K562 (cell line): ENCODE measurements around the gene GPR108. TPM values are rescaled to one million over a fixed set of nuclear protein-coding genes. Genes with fewer than 3 reads are reported as not detected.
A peak's percentile ranks its signal among the peaks of the same experiment; 100 is the strongest.

Source experiments
- ETV5 ChIP-seq: sonication (generic); formaldehyde crosslinking; IDR thresholded peaks from 2 replicates; pipeline ENCODE4 v1.4.0; 2020; ENCODE audit warnings: low read depth, mild to moderate bottlenecking, missing genetic modification reagents
- GATA2 ChIP-seq: sonication (generic); formaldehyde crosslinking; IDR thresholded peaks from 2 replicates; pipeline ENCODE4 v1.4.0; 2020; ENCODE audit warnings: mild to moderate bottlenecking, missing genetic modification reagents
- KDM5B ChIP-seq: fragments of 200-600 bp; sonication (generic); IDR thresholded peaks from 2 replicates; pipeline ENCODE4 v1.6.1; 2012; ENCODE audit warnings: low read depth, mild to moderate bottlenecking, moderate library complexity, low read length, control low read depth, inconsistent platforms; ENCODE audit not compliant: insufficient replicate concordance
- MNT ChIP-seq, 2 experiments: fragments of 450-650 bp; conservative IDR thresholded peaks; 2 replicates each; pipeline ENCODE4 v1.6.1; 2017; ENCODE audit warnings: mild to moderate bottlenecking in 2 of 2, moderate library complexity in 2 of 2
- NR2C1 ChIP-seq, 2 experiments: fragments of 450-650 bp; IDR thresholded peaks; 2 replicates each; pipeline ENCODE4 v1.6.1; 2017; ENCODE audit warnings: mild to moderate bottlenecking in 2 of 2, antibody characterized with exemption in 1 of 2, inconsistent platforms in 1 of 2, missing compliant biosample characterization in 1 of 2, missing genetic modification characterization in 1 of 2
- NRF1 ChIP-seq, 2 experiments: fragments of 450-650 bp; IDR thresholded peaks in 1 of 2; conservative IDR thresholded peaks in 1 of 2; 2 replicates each; pipeline ENCODE4 v1.6.1; 2014; ENCODE audit warnings: mild to moderate bottlenecking in 2 of 2
- TRIM28 ChIP-seq: fragments of 450-650 bp; IDR thresholded peaks from 2 replicates; pipeline ENCODE4 v1.6.1; 2017
- ZNF263 ChIP-seq: sonication (generic); formaldehyde crosslinking; IDR thresholded peaks from 2 replicates; pipeline ENCODE4 v1.8.0; 2022; ENCODE audit warnings: mild to moderate bottlenecking, missing genetic modification reagents, borderline replicate concordance
- ZNF3 ChIP-seq: fragments of 250-450 bp; sonication (Bioruptor Pico); IDR thresholded peaks from 2 replicates; pipeline ENCODE4 v1.5.0; 2021; ENCODE audit warnings: mild to moderate bottlenecking, moderate library complexity
- ZNF324 ChIP-seq: fragments of 250-450 bp; sonication (Bioruptor Pico); IDR thresholded peaks from 2 replicates; pipeline ENCODE4 v1.4.0; 2020; ENCODE audit warnings: mild to moderate bottlenecking
- ZNF431 ChIP-seq: sonication (generic); formaldehyde crosslinking; IDR thresholded peaks from 2 replicates; pipeline ENCODE4 v1.8.0; 2022; ENCODE audit warnings: mild to moderate bottlenecking, missing genetic modification reagents
- polyA plus RNA-seq, 8 experiments: library from polyadenylated mRNA; depleted of rRNA in 4 of 8; stranded (reverse) in 5 of 8; unstranded in 3 of 8; fragments of >200 nt; fragmentation: Nextera tagmentation in 2 of 8; fragmentation: Illumina TruSeq in 1 of 8; extraction: Ambion mirVana in 2 of 8; extraction: Trizol in 1 of 8; gene quantifications; 2 replicates each; pipeline versions ENCODE4 v1.2.1 to v1.2.3, GENCODE V29; 2011 to 2014; ENCODE audit warnings: inconsistent platforms in 1 of 8, missing spikeins in 1 of 8
- total RNA-seq, 7 experiments: library from RNA; depleted of rRNA in 6 of 7; stranded (reverse); fragments of >200 nt in 6 of 7; fragmentation: Illumina TruSeq in 2 of 7; extraction: Trizol in 2 of 7; gene quantifications; 2 replicates each; pipeline versions ENCODE4 v1.2.1 to v1.2.3, GENCODE V29; 2011 to 2021; ENCODE audit warnings: low replicate concordance in 1 of 7
- TF ChIP-seq, protein P1 (sequence below): sonication (generic); formaldehyde crosslinking; IDR thresholded peaks from 2 replicates; pipeline ENCODE4 v1.8.0; 2022; ENCODE audit warnings: mild to moderate bottlenecking, missing genetic modification reagents
- TF ChIP-seq, protein P2 (sequence below), 2 experiments: IDR thresholded peaks; 2 replicates each; pipeline ENCODE4 v1.6.1; 2012; ENCODE audit warnings: improper control_type of control experiment in 2 of 2, low read depth in 2 of 2, low read length in 2 of 2, borderline replicate concordance in 1 of 2

Gene GPR108
- total and polyA plus RNA-seq, 9 of the 15 experiments (the other 6 are each of a cell fraction or from before 2014, with no cell fraction given), result 2.4 to 33.2 (median 24.4) TPM

DNA sequence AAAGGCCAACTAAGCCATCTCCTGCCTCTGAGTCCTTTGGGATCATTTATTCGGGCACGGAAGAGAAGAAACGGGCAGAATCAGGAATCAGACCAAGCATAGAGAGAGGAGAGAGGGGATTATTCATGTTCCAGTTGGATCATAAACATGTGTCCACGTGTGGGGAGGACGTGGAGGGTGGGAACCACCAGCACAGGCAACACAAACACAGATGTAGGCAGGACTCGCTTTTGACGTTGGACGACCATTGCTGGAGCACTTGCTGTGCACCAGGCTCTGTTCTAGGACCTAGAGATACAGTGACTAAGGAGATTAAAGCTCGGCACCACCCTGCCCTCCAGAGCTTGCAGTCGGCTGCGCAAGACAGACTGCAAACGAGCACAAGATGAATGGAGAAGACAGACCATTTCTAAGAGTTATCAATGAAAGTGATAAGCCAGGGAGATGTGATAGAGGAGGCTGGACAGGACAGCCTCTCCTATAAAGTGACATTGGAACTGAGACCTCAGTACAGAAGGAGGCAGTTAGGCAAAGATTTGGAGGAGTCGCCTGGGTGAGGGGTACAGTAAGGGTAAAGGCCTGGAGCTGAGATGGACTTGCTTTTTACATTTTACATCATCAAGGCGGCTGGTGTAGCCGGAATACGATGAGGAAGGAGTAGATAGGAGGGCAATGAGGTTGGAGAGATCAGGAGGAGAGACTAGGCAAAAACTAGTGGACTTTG is 29.1 kb upstream of the GPR108 start (continued):
- TF ChIP-seq TRIM28 (peak; percentile 69; the same call in 1 of the 2 replicates), NR2C1 (IDR thresholded peaks at IDR 0.05) (peak; percentile 72), NR2C1 (tag; IDR thresholded peaks at IDR 0.05) (peak; percentile 66), ZNF263 (CRISPR knock-in tag) (peak; percentile 70), ZNF3 (CRISPR knock-in tag) (peak; percentile 28; the same call in 1 of the 2 replicates), MNT (conservative IDR thresholded peaks at IDR 0.05) (peak in 1 of 2 experiments; percentile 45; a peak in 2 of 4 replicates), NRF1 (conservative IDR thresholded peaks at IDR 0.05 in 1 of 2, IDR thresholded peaks at IDR 0.05 in 1 of 2) (peak; percentile 72 to 77), ETV5 (no peak), ZNF324 (no peak), ZNF431 (CRISPR knock-in tag) (0 out of 2 replicates have a peak, but pooled peaks have one; percentile 2), KDM5B (peak; percentile 21), GATA2 (CRISPR knock-in tag) (0 out of 2 replicates have a peak, but pooled peaks have one; percentile 24)
- TF ChIP-seq, protein P1, sequence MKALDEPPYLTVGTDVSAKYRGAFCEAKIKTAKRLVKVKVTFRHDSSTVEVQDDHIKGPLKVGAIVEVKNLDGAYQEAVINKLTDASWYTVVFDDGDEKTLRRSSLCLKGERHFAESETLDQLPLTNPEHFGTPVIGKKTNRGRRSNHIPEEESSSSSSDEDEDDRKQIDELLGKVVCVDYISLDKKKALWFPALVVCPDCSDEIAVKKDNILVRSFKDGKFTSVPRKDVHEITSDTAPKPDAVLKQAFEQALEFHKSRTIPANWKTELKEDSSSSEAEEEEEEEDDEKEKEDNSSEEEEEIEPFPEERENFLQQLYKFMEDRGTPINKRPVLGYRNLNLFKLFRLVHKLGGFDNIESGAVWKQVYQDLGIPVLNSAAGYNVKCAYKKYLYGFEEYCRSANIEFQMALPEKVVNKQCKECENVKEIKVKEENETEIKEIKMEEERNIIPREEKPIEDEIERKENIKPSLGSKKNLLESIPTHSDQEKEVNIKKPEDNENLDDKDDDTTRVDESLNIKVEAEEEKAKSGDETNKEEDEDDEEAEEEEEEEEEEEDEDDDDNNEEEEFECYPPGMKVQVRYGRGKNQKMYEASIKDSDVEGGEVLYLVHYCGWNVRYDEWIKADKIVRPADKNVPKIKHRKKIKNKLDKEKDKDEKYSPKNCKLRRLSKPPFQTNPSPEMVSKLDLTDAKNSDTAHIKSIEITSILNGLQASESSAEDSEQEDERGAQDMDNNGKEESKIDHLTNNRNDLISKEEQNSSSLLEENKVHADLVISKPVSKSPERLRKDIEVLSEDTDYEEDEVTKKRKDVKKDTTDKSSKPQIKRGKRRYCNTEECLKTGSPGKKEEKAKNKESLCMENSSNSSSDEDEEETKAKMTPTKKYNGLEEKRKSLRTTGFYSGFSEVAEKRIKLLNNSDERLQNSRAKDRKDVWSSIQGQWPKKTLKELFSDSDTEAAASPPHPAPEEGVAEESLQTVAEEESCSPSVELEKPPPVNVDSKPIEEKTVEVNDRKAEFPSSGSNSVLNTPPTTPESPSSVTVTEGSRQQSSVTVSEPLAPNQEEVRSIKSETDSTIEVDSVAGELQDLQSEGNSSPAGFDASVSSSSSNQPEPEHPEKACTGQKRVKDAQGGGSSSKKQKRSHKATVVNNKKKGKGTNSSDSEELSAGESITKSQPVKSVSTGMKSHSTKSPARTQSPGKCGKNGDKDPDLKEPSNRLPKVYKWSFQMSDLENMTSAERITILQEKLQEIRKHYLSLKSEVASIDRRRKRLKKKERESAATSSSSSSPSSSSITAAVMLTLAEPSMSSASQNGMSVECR (CRISPR knock-in tag), result peak; percentile 38; the same call in 1 of the 2 replicates
- TF ChIP-seq, protein P2, sequence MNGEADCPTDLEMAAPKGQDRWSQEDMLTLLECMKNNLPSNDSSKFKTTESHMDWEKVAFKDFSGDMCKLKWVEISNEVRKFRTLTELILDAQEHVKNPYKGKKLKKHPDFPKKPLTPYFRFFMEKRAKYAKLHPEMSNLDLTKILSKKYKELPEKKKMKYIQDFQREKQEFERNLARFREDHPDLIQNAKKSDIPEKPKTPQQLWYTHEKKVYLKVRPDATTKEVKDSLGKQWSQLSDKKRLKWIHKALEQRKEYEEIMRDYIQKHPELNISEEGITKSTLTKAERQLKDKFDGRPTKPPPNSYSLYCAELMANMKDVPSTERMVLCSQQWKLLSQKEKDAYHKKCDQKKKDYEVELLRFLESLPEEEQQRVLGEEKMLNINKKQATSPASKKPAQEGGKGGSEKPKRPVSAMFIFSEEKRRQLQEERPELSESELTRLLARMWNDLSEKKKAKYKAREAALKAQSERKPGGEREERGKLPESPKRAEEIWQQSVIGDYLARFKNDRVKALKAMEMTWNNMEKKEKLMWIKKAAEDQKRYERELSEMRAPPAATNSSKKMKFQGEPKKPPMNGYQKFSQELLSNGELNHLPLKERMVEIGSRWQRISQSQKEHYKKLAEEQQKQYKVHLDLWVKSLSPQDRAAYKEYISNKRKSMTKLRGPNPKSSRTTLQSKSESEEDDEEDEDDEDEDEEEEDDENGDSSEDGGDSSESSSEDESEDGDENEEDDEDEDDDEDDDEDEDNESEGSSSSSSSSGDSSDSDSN (IDR thresholded peaks at IDR 0.05; ENCODE audit: borderline replicate concordance in 1 of 2, low read depth in 2 of 2, low read length in 2 of 2), result 0 out of 4 replicates have a peak, but pooled peaks of 1 of the 2 experiments have one; percentile 25
